ENCODE measurements around the gene S100A10.

The S100A10 gene

GRCh38 chr1:151934048-151934493 lies 59.6 kb downstream of the S100A10 start:
- no peak for TF ChIP-seq POLR2AphosphoS5 (IDR thresholded peaks at IDR 0.05; ENCODE audit: low read depth)
- peak; percentile 50 for TF ChIP-seq CTCF (IDR thresholded peaks at IDR 0.05; ENCODE audit: insufficient read depth, low read length)
- TF ChIP-seq GABPA (IDR thresholded peaks at IDR 0.05; ENCODE audit: low read depth), result no peak
- TF ChIP-seq REST (IDR thresholded peaks at IDR 0.05; ENCODE audit: insufficient replicate concordance, low read depth), result no peak
- TF ChIP-seq SPI1 (IDR thresholded peaks at IDR 0.05; ENCODE audit: borderline replicate concordance, low read depth), result no peak
- Histone ChIP-seq H3K27ac (replicated peaks) (no peak overlapping the region), H3K4me3 (replicated peaks; ENCODE audit: insufficient read depth, low read length) (no peak overlapping the region), H3K27me3 (ENCODE audit: insufficient read depth, poor library complexity, severe bottlenecking) (no peaks in the 10 kb centered on the region)
- DNase-seq (ENCODE audit: low read depth in 1 of 2, low spot score in 1 of 2), result peak in 1 of 2 experiments; percentile 63
